Prostate gland (tissue), 2 donors: ENCODE measurements around the gene UPF3A. TPM values are rescaled to one million over a fixed set of nuclear protein-coding genes. Genes with fewer than 3 reads are reported as not detected.
A peak's percentile ranks its signal among the peaks of the same experiment; 100 is the strongest.

Source experiments
- DNase-seq: peaks from one replicate; pipeline ENCODE4 v3.0.0-alpha.2; 2019; ENCODE audit warnings: low spot score
- H3K27ac ChIP-seq, 2 donors: fragments of 200-600 bp; sonication (generic); 2 replicates each; pipeline ENCODE4 v1.5.1; 2017 to 2019
- H3K27me3 ChIP-seq: fragments of 200-600 bp; sonication (generic); replicated peaks from 2 replicates; pipeline ENCODE4 v1.5.1; 2019; ENCODE audit not compliant: insufficient read depth
- H3K36me3 ChIP-seq, 2 donors: fragments of 200-600 bp; sonication (generic); 1 replicate in 1 of 2; 2 replicates in 1 of 2; pipeline versions ENCODE4 v1.5.1 to v1.8.1; 2017 to 2019
- H3K4me1 ChIP-seq: fragments of 200-600 bp; sonication (generic); replicated peaks from 2 replicates; pipeline ENCODE4 v1.5.1; 2019
- H3K4me3 ChIP-seq, 2 donors: fragments of 200-600 bp; sonication (generic); 2 replicates each; pipeline ENCODE4 v1.5.1; 2017 to 2019
- H3K9me3 ChIP-seq: fragments of 200-600 bp; sonication (generic); 2 replicates; pipeline ENCODE4 v1.5.1; 2017
- CTCF ChIP-seq, 4 experiments: fragments of 200-600 bp in 2 of 4; fragments of 450-650 bp in 2 of 4; sonication (generic) in 2 of 4; IDR thresholded peaks; 1 replicate in 3 of 4; 2 replicates in 1 of 4; pipeline ENCODE4 v1.5.1; 2016 to 2019; ENCODE audit warnings: antibody characterized with exemption in 4 of 4, mild to moderate bottlenecking in 2 of 4, moderate library complexity in 2 of 4
- POLR2A ChIP-seq: fragments of 450-650 bp; IDR thresholded peaks from one replicate; pipeline ENCODE4 v1.6.1; 2016; ENCODE audit warnings: antibody characterized with exemption, mild to moderate bottlenecking
- POLR2AphosphoS5 ChIP-seq: sonication (generic); formaldehyde crosslinking; IDR thresholded peaks from one replicate; pipeline ENCODE4 v1.6.1; 2017; ENCODE audit warnings: antibody characterized with exemption
- WGBS: methylation state at CpG from one replicate; pipeline ENCODE4 v1.1.5; 2018; 5-methylcytosine and 5-hydroxymethylcytosine counted together
- intact Hi-C: fragments of 100-400 bp; cut with DNase I; formaldehyde crosslinking; loops from one replicate; pipeline ENCODE4 v1.14.2; 2022
- total RNA-seq, 2 donors: library from RNA; depleted of rRNA; stranded (reverse); fragments of >200 nt; gene quantifications; one replicate each; pipeline ENCODE4 v1.1.0, GENCODE V29; 2016

Gene UPF3A
- total RNA-seq: 10 to 100 TPM; 30.6 to 62.9 TPM

GRCh38 chr13:114281351-114282040 lies at the start of gene UPF3A:
Gene UPF3A (plus strand): TSS chr13:114281601. CDS start chr13:114281640, 39 bp downstream.
- H3K4me1 ChIP-seq: peaks cover 3% of the 10 kb centered on the region
- H3K27me3 ChIP-seq: no peaks in the 10 kb centered on the region
- H3K9me3 ChIP-seq: no peaks in the 10 kb centered on the region
- peak within 1 kb of the TSS; percentile 60 to 84 for H3K4me3 ChIP-seq
- TF ChIP-seq POLR2A: peak; percentile 72
- peak in 1 of 4 experiments; percentile 9 for TF ChIP-seq CTCF (IDR thresholded peaks at IDR 0.05)
- TF ChIP-seq POLR2AphosphoS5: no peak
- intact Hi-C loops: no loop called here
- WGBS: under 1% methylated on average over 32 of the region's 89 CpGs
- DNase-seq: peak; percentile 86
- peak within 1 kb of the TSS; percentile 92 to 98 for H3K27ac ChIP-seq
- H3K36me3 ChIP-seq: no peaks in the 10 kb centered on the region

- H3K27me3 ChIP-seq: no peaks in the 10 kb centered on the region
- WGBS: 90% methylated on average over 8 of the region's 8 CpGs
- no peak for DNase-seq
- no peaks in the 10 kb centered on the region for H3K36me3 ChIP-seq
- no peak overlapping the region for H3K4me3 ChIP-seq
- intact Hi-C loops: no loop called here
- no peaks in the 10 kb centered on the region for H3K4me1 ChIP-seq
- TF ChIP-seq POLR2AphosphoS5: no peak
- no peak for TF ChIP-seq POLR2A
- no peak for TF ChIP-seq CTCF (IDR thresholded peaks at IDR 0.05)
- H3K9me3 ChIP-seq: no peaks in the 10 kb centered on the region
- no peak overlapping the region for H3K27ac ChIP-seq
Observed at GRCh38 chr13:114231886-114232285, 49.5 kb upstream of the UPF3A start.

GRCh38 chr13:114234266-114234644 lies 47.1 kb upstream of the UPF3A start:
- peak overlapping the region; percentile 84 to 91 for H3K4me3 ChIP-seq
- no peaks in the 10 kb centered on the region for H3K4me1 ChIP-seq
- peaks cover 0 to 2% of the 10 kb centered on the region in 2 donors for H3K36me3 ChIP-seq
- H3K27me3 ChIP-seq: no peaks in the 10 kb centered on the region
- intact Hi-C loops: no loop called here
- 59% methylated on average over 4 of the region's 4 CpGs for WGBS
- no peak for TF ChIP-seq POLR2AphosphoS5
- no peak for TF ChIP-seq CTCF (IDR thresholded peaks at IDR 0.05)
- TF ChIP-seq POLR2A: no peak
- H3K27ac ChIP-seq: peak overlapping the region; percentile 80 to 82
- DNase-seq: no peak
- no peaks in the 10 kb centered on the region for H3K9me3 ChIP-seq

GRCh38 chr13:114234645-114235421 lies 46.6 kb upstream of the UPF3A start, which contains the start of gene CDC16:
Gene CDC16 (plus strand): TSS chr13:114234897. CDS start chr13:114235085, 188 bp downstream.
- H3K27ac ChIP-seq: peak within 1 kb of the TSS; percentile 80 to 82
- peak; percentile 87 for DNase-seq
- intact Hi-C loops: no loop called here
- H3K36me3 ChIP-seq: peaks cover 0 to 8% of the 10 kb centered on the region in 2 donors
- TF ChIP-seq CTCF (IDR thresholded peaks at IDR 0.05) (peak in 2 of 4 experiments; percentile 28 to 44), POLR2AphosphoS5 (peak; percentile 65), POLR2A (peak; percentile 45)
- no peaks in the 10 kb centered on the region for H3K9me3 ChIP-seq
- H3K4me1 ChIP-seq: no peaks in the 10 kb centered on the region
- H3K4me3 ChIP-seq: peak within 1 kb of the TSS; percentile 84 to 91
- no peaks in the 10 kb centered on the region for H3K27me3 ChIP-seq
- under 1% methylated on average over 57 of the region's 76 CpGs for WGBS
